DOHH2 (cell line): ENCODE measurements around the gene TJP1.

ENCODE experiments used
- EZH2phosphoT487 ChIP-seq: fragments of 200-600 bp; sonication (generic); IDR thresholded peaks from 2 replicates; pipeline ENCODE4 v1.6.1; 2017; ENCODE audit warnings: borderline replicate concordance, mild to moderate bottlenecking, antibody characterized with exemption, low read length, moderate library complexity, mixed read lengths
- TF ChIP-seq, protein P1 (sequence below): fragments of 200-600 bp; sonication (generic); IDR thresholded peaks from one replicate; pipeline ENCODE4 v1.5.1; 2014; ENCODE audit warnings: antibody characterized with exemption, mild to moderate bottlenecking, low read depth, low read length; ENCODE audit not compliant: poor library complexity, severe bottlenecking

GRCh38 chr15:29785642-29786041 lies 36.6 kb downstream of the TJP1 start:
- TF ChIP-seq, protein P1, sequence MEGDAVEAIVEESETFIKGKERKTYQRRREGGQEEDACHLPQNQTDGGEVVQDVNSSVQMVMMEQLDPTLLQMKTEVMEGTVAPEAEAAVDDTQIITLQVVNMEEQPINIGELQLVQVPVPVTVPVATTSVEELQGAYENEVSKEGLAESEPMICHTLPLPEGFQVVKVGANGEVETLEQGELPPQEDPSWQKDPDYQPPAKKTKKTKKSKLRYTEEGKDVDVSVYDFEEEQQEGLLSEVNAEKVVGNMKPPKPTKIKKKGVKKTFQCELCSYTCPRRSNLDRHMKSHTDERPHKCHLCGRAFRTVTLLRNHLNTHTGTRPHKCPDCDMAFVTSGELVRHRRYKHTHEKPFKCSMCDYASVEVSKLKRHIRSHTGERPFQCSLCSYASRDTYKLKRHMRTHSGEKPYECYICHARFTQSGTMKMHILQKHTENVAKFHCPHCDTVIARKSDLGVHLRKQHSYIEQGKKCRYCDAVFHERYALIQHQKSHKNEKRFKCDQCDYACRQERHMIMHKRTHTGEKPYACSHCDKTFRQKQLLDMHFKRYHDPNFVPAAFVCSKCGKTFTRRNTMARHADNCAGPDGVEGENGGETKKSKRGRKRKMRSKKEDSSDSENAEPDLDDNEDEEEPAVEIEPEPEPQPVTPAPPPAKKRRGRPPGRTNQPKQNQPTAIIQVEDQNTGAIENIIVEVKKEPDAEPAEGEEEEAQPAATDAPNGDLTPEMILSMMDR: no peak
- no peak for TF ChIP-seq EZH2phosphoT487
